Fibroblast of peridontal ligament (primary cell): ENCODE data around the gene NT5C1A.

ENCODE experiments used
- DNase-seq: peaks from one replicate; pipeline ENCODE4 v3.0.0-alpha.2; 2010; ENCODE audit errors: extremely low read depth

The NT5C1A gene

DNA sequence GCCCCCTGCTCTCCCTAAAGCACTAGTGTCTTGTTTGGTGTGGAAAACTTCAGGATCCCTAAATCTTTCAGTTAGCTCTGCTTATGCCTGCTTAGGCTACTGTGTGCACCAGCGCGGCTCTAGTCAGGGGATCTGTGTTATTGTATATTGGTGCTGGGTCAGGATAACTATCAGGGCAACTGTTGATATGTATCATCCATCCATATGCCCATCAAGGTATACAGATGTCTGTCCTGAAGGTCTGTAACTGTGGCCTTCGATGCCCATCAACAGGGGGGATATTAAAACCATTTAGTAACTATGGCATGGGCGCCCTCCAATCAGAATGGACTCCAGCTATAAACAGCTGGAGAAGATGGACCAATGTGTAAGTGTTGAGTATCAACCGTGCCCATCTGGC, 12.4 kb downstream of the NT5C1A start:
- DNase-seq, result no peak

DNA sequence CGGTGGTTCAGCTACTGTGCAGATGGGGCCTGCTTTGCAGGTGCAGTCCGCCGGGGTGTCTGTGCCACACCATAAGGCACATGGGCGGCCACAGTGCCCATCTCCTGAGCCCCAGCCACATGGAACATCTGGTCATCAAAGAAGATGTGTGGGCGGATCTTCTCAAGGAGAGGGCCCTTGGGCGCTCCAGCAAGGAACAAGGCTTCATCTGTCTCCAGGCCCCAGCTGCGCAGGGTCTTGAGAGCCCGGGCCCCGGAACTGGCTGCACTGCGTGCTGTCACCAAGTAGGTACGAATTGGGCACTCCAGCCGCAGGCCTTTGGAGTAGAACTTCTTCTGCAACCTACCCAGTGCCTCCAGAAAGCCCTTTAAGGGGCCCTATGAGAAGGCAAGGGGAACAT, 12.8 kb downstream of the NT5C1A start:
- DNase-seq, result no peak

DNA sequence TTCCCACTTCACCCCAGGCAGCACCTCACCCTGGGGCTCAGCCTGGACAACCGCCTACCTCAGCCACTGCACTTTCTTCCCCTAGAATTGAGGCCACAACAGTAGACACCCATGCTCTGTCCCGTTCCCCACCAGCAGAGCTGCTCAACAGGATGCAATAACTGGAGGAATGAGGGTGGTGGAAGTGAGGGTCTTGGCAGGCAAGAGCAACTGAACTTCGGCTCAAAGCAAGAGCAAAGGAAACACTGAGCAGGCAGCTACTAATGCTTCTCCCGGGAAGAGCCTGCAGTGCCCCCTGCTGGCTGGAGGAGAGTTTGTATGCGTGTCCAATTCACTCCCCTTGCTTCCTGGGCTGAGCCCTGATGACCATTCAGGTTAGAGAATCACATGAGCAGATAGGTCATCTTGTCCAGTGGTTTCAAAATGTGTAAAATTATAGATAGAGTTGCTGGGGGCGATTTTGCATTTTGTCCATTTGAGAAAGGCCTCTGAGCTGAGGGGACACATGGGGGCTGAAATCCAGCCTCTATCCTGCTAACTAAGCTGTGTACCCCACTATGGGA, 13.9 kb downstream of the NT5C1A start:
- DNase-seq, result peak; percentile 56

DNA sequence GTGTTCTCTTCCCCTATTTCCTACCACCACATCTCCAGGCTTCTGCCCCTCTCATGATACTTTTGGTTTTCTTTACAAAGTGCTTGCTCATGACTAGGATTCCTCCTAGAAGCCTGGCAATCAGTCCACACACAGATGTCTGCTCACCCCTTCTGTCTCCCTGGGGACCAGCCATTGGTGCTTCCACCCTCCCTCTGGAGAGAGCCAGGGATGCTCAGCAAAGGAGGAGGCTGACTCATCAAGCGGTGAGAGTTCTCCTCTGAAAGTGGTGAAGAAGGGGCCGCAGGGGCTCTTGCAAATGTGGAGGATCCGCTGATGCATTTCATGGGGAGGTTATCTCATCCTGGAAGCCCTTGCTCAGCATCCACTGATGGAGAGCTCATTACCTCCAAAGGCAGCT, 14.5 kb downstream of the NT5C1A start:
- DNase-seq, result peak; percentile 37

DNA sequence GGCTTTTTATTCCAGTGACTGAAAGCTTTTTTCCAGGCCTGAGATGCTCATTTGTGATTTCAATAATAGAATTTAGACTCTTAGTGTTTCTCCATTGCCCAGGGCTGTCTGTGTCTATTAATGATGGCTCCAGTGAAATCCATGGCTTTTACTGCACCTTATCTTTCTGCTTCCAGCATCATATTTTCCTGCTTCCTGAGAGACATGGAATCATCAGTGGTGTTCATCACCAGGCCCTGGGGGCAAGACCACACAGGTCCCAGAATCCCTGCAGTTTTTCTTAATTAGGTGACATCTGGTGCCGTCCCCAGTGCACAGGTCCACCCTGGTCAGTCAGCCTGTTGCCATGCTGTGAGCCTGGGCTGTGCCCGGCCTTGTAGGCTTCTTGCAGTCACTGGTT, 15.5 kb downstream of the NT5C1A start:
- no peak for DNase-seq

DNA sequence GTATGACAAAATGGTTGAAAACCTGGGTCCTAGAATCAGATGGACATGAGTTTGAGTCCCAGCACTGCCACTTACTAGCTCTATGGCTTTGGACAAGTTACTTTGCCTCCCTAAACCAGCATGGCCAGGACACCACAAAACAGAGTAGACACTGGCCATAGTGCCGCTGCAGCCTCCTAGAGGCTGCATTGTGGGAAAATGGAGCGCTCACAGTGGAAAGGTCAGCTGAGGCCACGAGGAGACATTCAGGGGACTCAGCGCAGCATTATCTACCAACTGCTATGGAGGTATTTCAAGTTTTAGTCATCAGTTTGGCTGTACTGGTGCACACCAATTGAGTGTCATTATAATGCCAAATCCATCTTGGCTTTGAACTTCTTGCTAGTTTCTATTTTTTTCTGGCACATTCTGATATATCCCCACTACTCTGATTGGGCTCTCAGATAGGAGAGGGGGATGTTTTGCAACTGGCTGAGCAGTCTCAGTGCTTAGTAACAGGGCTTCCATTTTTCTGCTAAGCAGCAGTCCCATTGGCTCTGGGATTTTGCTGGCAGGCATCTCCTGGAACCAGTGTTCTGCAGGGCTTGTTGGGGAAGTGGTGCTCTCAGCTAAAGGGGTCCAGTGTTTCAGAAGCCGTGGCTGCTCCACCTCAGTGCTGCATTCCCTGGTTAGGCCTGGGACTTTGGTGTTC, 16.2 kb downstream of the NT5C1A start:
- DNase-seq, result no peak

DNA sequence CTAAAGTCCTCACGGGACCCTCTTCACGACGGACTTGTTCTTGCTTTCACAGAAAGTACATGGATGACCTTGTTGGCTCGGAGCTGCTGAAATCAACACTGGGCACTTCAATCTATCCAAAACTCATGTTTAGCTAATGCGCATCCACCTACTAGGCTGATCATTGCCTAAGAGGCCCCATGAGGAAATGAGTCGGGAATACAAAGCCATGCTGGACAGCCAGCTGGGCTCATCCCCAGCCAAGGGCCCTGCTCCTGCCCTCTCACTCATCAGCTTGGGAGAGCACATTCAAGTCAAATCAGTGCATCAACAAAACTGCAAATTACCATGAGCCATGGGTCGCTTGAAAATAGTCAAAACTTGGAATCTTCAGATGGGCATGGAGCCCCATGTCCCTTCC, 17.6 kb downstream of the NT5C1A start:
- DNase-seq, result peak; percentile 16

DNA sequence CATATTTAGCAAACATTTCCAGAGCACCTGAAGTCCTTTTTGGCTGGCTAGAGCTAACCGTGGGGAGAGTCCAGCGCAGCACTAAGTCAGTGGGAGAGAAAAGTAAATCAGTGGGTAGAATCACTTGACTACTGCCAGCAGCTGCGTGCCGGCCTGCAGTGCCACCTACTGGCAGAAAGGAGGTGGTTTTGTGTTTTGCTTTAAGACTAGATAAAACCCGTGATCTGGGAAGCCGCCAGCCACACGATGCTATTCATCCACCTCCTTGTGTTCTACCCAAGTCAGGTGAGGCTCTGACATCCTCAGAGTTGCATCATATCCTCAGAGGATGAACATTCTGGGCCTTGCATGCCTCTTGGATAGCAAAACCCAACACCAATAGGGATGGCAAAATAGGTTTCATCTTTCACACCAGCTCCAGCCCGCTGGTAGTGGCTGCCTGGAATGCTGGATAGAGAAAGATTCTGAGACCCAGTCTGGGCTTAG, 18.3 kb downstream of the NT5C1A start:
- DNase-seq, result peak; percentile 81

DNA sequence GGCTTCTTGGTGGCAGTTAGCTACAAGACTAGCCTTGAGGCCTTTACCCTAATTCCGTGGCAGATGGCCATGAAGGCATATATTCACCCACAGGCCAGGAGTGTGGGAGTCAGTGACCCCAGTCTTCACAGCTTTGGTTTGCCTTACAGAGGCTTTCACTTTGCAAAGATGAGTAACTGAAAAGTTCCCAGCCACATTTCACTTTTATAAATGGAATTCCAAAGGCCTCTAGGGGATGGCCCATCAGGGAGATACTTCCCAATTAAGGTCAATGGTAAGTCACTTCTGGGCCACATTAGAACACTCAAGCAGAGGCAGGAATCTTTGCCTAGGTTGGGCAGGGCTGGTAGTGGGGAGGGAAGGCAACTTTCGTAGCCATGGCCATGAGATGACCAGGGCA, 19.4 kb downstream of the NT5C1A start:
- DNase-seq, result peak; percentile 24

DNA sequence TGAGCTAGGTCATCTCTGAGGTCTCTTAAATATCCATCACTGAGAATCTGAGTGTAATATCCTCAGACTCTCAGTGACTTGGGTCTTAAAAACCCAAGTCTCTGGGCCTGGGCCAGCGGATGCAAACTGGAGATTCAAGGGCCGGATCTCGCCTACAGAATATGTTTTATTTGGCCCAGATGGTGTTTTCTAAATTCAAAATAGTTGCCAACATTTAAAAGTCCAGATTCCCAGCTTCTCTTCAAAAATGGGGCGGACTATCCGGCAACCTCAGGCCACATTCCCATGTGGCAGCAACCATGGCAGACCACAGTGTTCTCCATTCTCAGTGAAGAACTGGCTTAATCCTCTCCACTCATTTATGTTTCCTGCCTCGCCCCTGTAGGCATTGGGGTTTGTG, 19.8 kb downstream of the NT5C1A start:
- peak; percentile 59 for DNase-seq

DNA sequence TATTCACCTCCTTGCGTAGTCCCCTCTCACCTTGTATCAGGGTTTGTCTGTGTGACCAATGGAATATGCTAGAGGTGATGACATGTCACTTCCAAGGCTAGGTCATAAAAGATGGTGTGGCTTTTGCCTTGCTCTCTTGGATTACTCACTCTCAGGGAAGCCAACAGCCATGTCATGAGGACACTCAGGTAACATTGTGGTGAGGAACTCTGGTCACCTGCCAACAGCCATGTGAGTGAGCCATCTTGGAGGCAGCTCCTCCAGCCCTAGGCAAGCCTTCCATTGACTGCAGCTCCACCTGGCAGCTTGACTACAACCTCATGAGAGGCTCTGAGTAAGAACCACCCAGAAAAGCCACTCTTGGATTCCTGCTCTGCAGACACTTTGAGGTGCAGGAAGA, 21.5 kb downstream of the NT5C1A start:
- no peak for DNase-seq

DNA sequence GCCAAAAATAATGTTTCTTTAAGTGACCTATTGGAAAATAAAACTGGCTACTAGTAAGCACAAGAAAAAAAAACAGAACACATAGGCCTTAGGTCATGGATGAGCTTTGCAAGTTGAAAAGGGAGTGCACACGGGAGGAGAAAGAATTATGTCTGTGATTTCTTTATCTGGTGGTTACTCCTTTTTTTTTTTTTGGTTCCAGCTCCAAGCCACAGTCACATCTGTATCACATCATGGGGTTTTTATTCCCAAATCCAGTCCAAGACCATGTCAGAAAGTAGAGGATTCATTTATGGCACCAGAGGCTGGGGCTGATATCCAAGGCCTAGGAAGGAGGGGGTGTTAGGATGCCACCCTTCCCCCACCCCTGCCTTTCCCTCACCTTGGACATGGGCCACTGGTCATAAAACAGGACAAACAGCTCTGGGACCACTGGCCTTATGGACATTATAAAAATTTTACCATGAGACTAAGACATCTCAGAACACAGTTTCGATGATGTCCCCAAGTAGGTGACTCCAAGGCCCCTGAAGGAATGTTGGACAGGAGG, 22.2 kb downstream of the NT5C1A start:
- no peak for DNase-seq

DNA sequence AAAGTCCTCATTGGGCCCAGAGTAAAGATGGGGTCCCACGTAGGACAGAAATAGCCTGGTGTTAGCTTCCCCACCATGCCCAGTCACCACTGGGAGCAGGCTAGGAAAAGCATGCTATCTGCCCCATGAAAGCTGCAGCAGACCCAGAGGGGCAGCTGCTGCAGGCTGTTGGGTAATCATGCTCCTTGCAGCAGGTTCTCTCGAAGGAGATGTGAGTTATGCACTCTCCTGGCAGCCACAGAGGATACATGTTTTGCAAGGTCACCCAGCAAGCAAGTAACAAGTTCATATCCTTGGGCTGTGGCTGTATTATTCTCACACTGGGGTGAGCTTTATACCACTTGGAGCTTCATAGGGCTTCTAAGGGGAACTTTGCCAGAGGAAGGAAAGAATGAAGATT, 23.4 kb downstream of the NT5C1A start:
- DNase-seq, result no peak

DNA sequence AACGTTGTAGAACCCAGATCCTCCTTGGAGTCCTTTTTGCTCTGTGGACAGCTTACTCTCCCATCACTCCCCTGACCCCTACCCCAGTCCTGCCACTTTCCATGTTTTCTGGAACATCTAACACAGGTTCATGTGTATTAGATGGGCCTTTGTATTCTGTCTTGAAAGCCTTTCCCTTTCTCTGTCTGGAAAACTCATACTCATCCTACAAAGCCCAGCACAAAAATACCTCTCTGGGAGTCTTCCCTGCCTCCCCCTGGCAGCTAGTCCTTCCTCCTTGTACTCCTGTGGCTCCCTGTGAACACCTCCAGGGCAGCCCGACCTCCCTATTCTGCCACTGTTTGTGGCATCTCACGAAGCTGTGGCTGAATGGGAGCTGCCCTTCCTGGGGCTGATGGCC, 24.7 kb downstream of the NT5C1A start:
- DNase-seq, result no peak

DNA sequence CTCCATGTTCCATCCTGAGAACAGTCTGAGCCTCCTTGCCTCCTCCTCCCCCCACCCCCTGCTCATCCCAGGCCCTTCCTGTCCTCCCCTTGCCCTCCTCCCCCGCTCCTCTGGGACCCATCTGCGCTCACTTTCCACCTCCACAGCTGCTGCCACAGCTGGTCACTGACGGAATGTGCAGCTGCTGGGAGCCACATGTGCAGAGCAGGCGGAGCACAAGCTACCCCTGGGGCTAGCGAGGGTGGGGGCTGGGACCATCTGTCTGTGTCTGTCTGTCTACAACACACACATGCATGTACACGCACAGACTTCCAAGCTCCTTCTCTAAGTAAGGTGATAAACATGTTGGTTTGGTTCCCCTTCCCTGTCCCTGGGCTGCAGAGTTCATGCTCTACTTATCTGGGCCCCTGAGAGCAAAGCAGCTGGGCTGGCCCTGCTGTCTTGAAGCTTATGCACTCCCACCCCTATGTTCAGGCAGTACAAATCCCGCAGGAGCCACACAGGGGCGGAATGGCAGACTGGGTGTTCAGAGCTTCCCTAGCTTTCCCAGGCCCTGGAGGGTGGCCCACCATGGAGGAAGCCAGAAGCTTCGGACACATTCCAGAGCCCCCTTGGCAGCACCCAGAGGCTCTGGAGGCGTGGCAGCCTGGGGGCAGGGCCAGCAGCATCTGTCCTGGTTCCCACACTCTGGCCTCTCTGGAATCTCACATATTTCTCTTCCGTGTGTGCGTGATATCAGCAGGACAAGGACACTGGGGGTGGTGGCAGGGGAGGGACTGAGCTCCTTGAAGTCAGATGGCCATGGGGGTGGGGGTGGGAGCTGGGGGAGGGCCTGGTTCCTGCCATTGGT, 25.4 kb downstream of the NT5C1A start:
- DNase-seq, result peak; percentile 57

DNA sequence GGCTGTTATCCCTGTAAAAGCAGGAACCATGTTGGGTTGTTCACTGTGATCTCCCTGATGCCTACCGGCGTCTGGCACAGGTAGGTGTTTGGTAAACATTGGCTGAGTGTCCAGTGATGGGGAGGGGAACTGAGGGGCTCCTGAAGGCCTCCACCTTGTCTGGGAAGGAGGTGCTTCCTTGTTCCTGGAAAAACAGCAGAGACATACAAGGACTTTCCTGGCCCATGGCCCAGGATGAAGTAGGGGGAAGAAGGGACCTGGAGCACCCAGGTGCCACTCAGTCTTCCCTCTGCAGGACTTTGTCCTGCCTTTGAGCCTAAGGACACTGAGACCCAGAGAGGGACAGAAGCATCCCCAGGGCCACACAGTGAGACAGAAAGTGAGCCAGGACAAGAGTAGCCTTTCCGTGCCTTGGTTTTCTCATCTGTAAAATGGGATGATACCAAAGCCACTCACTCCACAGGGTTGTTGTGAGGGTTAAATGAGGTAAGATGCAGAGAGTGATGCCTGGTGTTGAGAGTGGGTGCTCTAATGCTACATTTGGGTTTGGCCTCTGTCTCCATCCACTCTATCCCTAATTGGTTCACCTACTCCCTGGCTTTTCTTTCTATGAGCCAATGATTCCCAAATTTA, 26.4 kb downstream of the NT5C1A start:
- no peak for DNase-seq

DNA sequence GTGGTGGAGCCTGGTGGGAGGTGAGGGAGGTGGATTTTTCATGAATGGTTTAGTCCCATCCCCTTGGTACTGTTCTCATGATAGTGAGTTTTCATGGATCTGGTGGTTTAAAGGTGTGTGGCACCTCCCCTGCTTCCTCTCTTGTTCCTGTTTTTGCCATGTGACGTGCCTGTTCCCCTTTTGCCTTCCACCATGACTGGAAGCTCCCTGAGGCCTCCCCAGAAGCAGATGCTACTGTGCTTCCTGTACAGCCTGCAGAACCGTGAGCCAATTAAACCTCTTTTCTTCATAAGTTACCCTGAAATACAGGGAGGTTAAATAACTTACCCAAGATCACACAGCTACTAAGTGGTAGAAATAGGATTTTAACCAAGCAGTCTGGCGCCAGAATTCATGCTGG, 28.2 kb downstream of the NT5C1A start:
- no peak for DNase-seq

DNA sequence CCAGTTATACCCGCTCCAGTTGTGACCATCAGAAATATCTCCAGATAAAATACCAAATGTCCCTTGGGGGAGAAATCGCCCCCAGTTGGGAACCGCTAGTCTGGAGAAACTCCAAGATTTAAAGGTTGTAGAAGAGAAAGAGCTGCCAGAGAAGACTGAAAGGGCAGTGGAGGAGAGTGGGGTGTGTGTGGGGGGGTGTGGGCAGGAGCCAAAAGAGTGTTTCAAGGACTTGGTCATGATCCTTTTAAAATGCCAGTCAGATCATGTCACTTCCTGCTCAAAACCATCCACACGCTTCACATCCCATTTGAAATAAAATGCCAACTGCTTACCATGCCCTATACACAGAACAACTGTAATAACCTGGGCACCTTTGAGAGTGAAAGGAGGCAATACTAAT, 29.1 kb downstream of the NT5C1A start:
- DNase-seq, result peak; percentile 43

DNA sequence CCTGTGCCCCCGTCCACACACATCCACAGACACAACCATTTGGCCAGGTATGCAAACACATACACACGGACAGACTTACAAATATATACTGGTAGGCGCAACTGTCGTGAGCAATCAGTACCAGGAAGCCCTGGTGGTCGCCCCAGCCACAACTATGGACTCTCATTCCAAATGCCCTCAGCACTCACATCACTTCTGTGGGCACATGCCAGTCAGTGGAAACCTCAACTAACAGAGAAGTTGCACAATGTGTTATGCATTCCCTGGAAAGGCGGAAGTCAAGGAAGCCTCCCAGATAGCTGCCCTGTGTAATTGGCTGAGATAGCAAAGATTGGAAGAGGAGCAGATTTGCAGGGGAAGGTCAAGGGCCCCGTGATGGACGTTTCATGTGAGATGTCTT, 31.0 kb downstream of the NT5C1A start:
- DNase-seq, result no peak

DNA sequence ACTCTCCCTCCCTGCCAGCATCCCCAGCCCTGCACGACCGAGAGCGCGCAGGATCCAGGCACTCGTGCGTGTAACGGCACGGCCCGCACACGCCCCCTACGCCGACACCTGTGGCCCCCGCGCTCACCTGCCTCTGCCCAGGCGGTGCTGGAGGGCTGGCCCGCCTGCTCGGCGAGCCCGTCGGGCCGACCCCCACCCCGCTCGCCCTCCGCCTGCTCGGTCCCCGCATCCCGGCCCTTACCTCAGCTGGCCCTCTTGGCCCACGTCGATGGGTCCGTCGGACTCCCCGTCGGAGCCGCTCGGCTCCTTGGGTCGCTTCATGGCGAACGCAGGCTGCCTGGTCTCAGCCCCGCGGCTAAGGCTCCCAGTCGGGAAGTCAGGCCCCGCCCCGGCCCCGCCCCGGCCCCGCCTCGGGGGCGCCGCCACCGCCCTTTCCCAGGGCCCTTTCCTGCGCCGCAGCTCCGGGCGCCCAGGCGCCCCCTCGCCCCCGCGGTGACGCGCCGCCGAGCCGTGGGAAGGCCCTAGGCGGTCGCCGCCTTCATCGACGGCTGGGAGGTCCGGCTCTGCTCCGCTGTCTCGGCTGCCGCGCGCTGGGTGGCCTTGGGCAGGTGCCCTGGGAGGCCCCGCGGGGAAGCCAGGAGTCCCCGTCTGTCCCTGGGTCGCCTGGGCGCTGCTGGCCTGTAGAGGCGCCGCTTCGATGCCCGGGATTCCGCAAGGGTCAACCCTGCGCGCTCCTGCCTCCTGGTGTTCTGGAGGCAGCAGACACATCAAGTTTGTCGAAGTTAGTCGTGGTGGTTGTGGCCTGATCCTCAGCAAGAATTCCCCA, 32.4 kb downstream of the NT5C1A start, which contains the start of gene HEYL:
Gene HEYL (minus strand): TSS at position 339 of the 826 bp plus-strand sequence. CDS start 18 bp downstream, at position 321.
- DNase-seq, result peak; percentile 18

DNA sequence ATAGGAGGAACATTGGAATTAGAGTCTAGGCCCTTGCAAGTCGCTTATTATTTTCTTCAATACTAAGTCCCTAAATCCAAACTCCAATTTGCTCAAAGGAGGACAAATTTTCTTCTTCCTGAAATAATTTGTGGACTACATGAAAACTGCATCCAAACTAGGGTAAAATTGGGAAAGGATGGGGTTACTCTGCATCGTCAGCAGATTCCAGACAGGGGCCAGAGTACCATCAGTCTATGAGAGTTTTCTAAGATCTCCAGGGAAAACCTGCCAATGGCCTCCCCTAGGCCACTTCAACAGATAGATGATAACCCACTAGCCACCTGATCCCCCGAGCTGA, 33.0 kb downstream of the NT5C1A start:
- DNase-seq, result no peak
